Measurements from ENCODE around the gene DPH2. TPM values are rescaled to one million over a fixed set of nuclear protein-coding genes. Genes with fewer than 3 reads are reported as not detected.

DPH2 gene
- total and polyA plus RNA-seq, 2 of the 8 experiments (the other 6 are each of a cell fraction or from before 2014, with no cell fraction given): 64.9 to 92.1 TPM

DNA sequence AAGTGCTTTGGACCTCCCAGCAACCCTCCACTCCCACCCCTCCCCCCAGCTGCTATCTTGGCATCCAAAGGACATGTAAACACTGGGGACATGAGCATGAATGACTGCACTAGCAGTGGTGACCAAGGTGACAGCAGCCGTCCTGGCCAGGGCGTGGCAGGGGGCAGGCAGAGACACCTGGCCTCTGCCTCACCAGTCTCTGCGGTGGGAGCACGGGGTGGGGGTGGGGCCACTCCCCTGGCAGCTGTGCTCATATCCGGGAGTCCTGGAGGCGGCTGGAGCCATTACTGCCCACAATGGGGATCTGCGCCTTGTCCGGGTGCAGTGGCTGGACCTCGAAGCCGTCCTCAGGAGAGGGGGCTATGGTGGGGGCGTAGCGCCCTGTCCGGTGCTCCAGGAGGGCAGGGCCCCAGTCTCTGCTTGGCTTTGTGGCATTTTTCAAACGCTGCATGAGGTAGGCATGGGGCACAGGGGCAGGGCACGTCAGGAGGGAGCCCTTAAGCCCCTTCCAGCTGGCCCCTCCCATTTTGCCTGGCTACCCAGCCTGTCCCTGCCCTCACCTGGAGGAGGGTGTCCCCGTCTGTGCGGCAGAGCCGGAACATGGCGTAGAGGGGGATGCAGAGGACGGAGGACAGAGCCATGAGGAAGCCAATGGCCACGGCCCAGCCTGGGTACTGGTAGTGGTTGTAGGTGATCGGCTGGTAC lies 27.6 kb downstream of the DPH2 start (continued):
- TF ChIP-seq, protein P1, sequence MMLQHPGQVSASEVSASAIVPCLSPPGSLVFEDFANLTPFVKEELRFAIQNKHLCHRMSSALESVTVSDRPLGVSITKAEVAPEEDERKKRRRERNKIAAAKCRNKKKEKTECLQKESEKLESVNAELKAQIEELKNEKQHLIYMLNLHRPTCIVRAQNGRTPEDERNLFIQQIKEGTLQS (IDR thresholded peaks at IDR 0.05; ENCODE audit: insufficient read depth, low read depth, low read length): no peak
- TF ChIP-seq BCL11A (IDR thresholded peaks at IDR 0.05; ENCODE audit: low read depth in 2 of 2, low read length in 2 of 2): no peak

Measured in H1 (cell line).